ENCODE measurements around the gene C1GALT1C1. TPM values are rescaled to one million over a fixed set of nuclear protein-coding genes. Genes with fewer than 3 reads are reported as not detected.

The C1GALT1C1 gene
- total and polyA plus RNA-seq, 11 donors, result 12.9 to 29.3 (median 18.5) TPM

Other genes with a start within 250 kb of the C1GALT1C1 start
- 100 to 1,000 TPM in 1 of 9 donors, 10 to 100 TPM in 8; 58.7 to 111 (median 68.2) TPM for gene LAMP2, start 160.8 kb downstream of the C1GALT1C1 start, total RNA-seq
- 10 to 100 TPM; 15.5 to 54.8 TPM for gene LAMP2, start 160.8 kb downstream of the C1GALT1C1 start, polyA plus RNA-seq
- gene CUL4B, start 69.1 kb downstream of the C1GALT1C1 start, total RNA-seq, result 10 to 100 TPM; 13.4 to 28.5 (median 19.7) TPM
- 10 to 100 TPM in 1 of 2 donors, 1 to 10 TPM in 1; 7.5 to 13.7 TPM for gene CUL4B, start 69.1 kb downstream of the C1GALT1C1 start, polyA plus RNA-seq
- gene MCTS1, start 26.0 kb downstream of the C1GALT1C1 start, total RNA-seq, result 10 to 100 TPM; 17.6 to 47.3 (median 34.1) TPM
- gene MCTS1, start 26.0 kb downstream of the C1GALT1C1 start, polyA plus RNA-seq, result 10 to 100 TPM; 41.1 to 43.8 TPM
- not detected for gene CT47B1, start 245.8 kb upstream of the C1GALT1C1 start, total RNA-seq
- not detected for gene CT47B1, start 245.8 kb upstream of the C1GALT1C1 start, polyA plus RNA-seq